Gastroesophageal sphincter (tissue), 4 donors: Measurements from ENCODE around the gene MRPL38. TPM values are rescaled to one million over a fixed set of nuclear protein-coding genes. Genes with fewer than 3 reads are reported as not detected.

Source experiments
- ATAC-seq: fragments of 150-250 bp; one replicate; pipeline ENCODE4 v1.9.1; 2016; ENCODE audit warnings: mild to moderate bottlenecking, moderate library complexity
- H3K27ac ChIP-seq, 4 donors: fragments of 200-600 bp; sonication (generic) in 3 of 4; 1 replicate in 3 of 4; 2 replicates in 1 of 4; pipeline ENCODE4 v1.5.1; 2016 to 2019
- H3K27me3 ChIP-seq: fragments of 200-600 bp; sonication (generic); one replicate; pipeline ENCODE4 v1.5.1; 2019
- H3K36me3 ChIP-seq, 2 donors: fragments of 200-600 bp; sonication (generic); one replicate each; pipeline ENCODE4 v1.5.1; 2019; ENCODE audit warnings: control low read depth in 1 of 2
- H3K4me1 ChIP-seq, 3 donors: fragments of 200-600 bp; sonication (generic); 1 replicate in 2 of 3; 2 replicates in 1 of 3; pipeline ENCODE4 v1.5.1; 2016 to 2019; ENCODE audit warnings: control low read depth in 2 of 3
- H3K4me3 ChIP-seq, 2 donors: fragments of 200-600 bp; sonication (generic); one replicate each; pipeline ENCODE4 v1.5.1; 2019; ENCODE audit warnings: mild to moderate bottlenecking in 1 of 2, moderate library complexity in 1 of 2
- H3K9me3 ChIP-seq, 3 donors: fragments of 200-600 bp; sonication (generic); one replicate each; pipeline ENCODE4 v1.5.1; 2017 to 2019; ENCODE audit warnings: control low read depth in 2 of 3
- EP300 ChIP-seq: sonication (generic); formaldehyde crosslinking; IDR thresholded peaks from one replicate; pipeline ENCODE4 v1.6.1; 2017; ENCODE audit warnings: antibody characterized with exemption, mild to moderate bottlenecking
- POLR2A ChIP-seq, 2 donors: fragments of 450-650 bp; IDR thresholded peaks; one replicate each; pipeline ENCODE4 v1.6.1; 2017; ENCODE audit warnings: antibody characterized with exemption in 2 of 2, mild to moderate bottlenecking in 2 of 2, moderate library complexity in 1 of 2
- POLR2AphosphoS5 ChIP-seq: sonication (generic); formaldehyde crosslinking; IDR thresholded peaks from one replicate; pipeline ENCODE4 v1.6.1; 2017; ENCODE audit warnings: antibody characterized with exemption
- WGBS, 2 donors: methylation state at CpG; one replicate each; pipeline ENCODE4 v1.1.5; 2018; ENCODE audit warnings: low coverage in 1 of 2; 5-methylcytosine and 5-hydroxymethylcytosine counted together
- total RNA-seq, 4 donors: library from RNA; depleted of rRNA; stranded (reverse); fragments of >200 nt; gene quantifications; one replicate each; pipeline ENCODE4 v1.1.0, GENCODE V29; 2016
- TF ChIP-seq, protein P1 (sequence below), 4 experiments: fragments of 200-600 bp in 2 of 4; fragments of 450-650 bp in 2 of 4; sonication (generic) in 1 of 4; IDR thresholded peaks; one replicate each; pipeline ENCODE4 v1.5.1; 2017 to 2019; ENCODE audit warnings: antibody characterized with exemption in 4 of 4, mild to moderate bottlenecking in 2 of 4, moderate library complexity in 2 of 4

Gene MRPL38
- total RNA-seq, 4 donors from 2014 or later = 18.4 to 69.6 (median 44.3) TPM

DNA sequence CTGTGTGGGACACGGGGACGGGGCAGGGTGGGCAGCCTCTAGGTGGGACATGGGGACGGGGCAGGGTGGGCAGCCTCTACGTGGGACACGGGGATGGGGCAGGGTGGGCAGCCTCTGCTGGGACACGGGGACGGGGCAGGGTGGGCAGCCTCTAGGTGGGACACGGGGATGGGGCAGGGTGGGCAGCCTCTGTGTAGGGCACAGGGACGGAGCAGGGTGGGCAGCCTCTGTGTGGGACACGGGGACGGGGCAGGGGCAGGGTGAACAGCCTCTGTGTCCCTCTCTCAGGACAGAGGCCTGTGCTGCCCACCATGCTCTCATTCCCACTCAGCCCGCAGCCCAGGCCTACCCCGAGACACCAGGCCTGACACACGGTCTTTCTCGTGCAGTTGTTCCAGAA lies 16.9 kb upstream of the MRPL38 start:
- ATAC-seq = no peak
- 88% methylated on average over 6 of the region's 15 CpGs; no CpG with 5 or more reads in 1 of the 2 donors for WGBS, 2 donors
- TF ChIP-seq, protein P1, sequence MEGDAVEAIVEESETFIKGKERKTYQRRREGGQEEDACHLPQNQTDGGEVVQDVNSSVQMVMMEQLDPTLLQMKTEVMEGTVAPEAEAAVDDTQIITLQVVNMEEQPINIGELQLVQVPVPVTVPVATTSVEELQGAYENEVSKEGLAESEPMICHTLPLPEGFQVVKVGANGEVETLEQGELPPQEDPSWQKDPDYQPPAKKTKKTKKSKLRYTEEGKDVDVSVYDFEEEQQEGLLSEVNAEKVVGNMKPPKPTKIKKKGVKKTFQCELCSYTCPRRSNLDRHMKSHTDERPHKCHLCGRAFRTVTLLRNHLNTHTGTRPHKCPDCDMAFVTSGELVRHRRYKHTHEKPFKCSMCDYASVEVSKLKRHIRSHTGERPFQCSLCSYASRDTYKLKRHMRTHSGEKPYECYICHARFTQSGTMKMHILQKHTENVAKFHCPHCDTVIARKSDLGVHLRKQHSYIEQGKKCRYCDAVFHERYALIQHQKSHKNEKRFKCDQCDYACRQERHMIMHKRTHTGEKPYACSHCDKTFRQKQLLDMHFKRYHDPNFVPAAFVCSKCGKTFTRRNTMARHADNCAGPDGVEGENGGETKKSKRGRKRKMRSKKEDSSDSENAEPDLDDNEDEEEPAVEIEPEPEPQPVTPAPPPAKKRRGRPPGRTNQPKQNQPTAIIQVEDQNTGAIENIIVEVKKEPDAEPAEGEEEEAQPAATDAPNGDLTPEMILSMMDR (IDR thresholded peaks at IDR 0.05) = no peak
- TF ChIP-seq POLR2AphosphoS5 (no peak), POLR2A (IDR thresholded peaks at IDR 0.05) (no peak), EP300 (no peak)
- Histone ChIP-seq H3K27ac (no peak overlapping the region), H3K36me3 (peaks cover 0 to 84% of the 10 kb centered on the region in 2 donors), H3K4me1 (no peaks in the 10 kb centered on the region), H3K4me3 (no peak overlapping the region), H3K9me3 (no peaks in the 10 kb centered on the region), H3K27me3 (no peaks in the 10 kb centered on the region)

DNA sequence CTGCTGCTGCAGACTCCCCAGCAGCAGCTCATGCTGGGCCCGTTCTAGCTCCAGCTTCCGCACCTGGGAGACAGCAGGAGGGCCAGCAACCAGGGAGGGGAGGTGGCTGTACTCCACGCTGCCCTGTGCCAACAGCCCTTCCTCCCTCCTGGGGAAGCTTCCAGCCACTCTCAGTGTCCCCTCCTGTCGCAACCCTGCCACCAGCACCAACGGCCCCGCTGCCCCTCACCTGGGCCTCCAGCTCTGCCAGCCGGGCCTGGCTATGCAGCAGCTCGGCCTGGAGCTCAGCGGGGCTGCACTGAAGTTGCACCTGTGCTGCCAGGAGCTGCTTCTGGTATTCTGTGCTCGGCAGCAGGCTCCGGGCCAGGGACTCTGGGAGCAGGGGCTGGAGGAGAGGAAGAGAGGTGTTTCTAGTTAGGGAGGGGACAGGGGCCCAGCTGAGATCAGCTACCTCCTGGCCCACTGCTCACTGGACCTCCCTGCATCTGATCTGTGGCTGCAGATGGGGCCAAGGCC lies 15.4 kb upstream of the MRPL38 start:
- no peak overlapping the region for H3K27ac ChIP-seq
- no peaks in the 10 kb centered on the region for H3K4me1 ChIP-seq
- peaks cover 0 to 75% of the 10 kb centered on the region in 2 donors for H3K36me3 ChIP-seq
- ATAC-seq = no peak
- TF ChIP-seq, protein P1 (IDR thresholded peaks at IDR 0.05) = no peak
- TF ChIP-seq POLR2A (IDR thresholded peaks at IDR 0.05) = no peak
- TF ChIP-seq EP300 = no peak
- no peak for TF ChIP-seq POLR2AphosphoS5
- 50% methylated on average over 2 of the region's 11 CpGs; no CpG with 5 or more reads in 1 of the 2 donors for WGBS, 2 donors
- H3K4me3 ChIP-seq = no peak overlapping the region
- H3K9me3 ChIP-seq = no peaks in the 10 kb centered on the region
- H3K27me3 ChIP-seq = no peaks in the 10 kb centered on the region

DNA sequence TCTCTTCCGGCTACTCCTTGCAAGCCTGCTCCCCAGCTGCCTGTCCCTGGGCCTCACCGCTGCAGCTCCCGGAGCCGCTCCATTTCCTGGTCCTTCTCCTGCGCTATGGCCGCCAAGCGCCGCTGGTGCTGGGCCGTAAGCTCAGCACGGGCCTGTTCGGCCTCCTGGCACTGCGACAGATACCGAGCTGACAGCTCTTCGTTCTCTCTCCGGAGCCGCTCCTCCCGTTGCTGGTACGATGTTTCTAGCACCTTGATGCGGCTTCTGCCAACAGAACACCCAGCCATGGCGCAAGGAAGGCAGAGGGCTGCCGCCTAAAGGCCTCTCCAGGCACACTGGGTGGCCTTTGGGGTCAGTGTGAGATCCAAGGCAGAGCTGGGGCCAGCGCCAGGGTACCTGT lies 14.9 kb upstream of the MRPL38 start:
- no peak overlapping the region for H3K4me3 ChIP-seq
- 80 to 100% methylated on average over 1 of the region's 22 CpGs for WGBS, 2 donors
- no peak overlapping the region for H3K27ac ChIP-seq
- no peaks in the 10 kb centered on the region for H3K9me3 ChIP-seq
- H3K4me1 ChIP-seq = no peaks in the 10 kb centered on the region
- TF ChIP-seq, protein P1 (IDR thresholded peaks at IDR 0.05) = no peak
- TF ChIP-seq POLR2AphosphoS5 (no peak), POLR2A (IDR thresholded peaks at IDR 0.05) (no peak), EP300 (no peak)
- no peaks in the 10 kb centered on the region for H3K27me3 ChIP-seq
- peaks cover 0 to 76% of the 10 kb centered on the region in 2 donors for H3K36me3 ChIP-seq
- ATAC-seq = no peak

DNA sequence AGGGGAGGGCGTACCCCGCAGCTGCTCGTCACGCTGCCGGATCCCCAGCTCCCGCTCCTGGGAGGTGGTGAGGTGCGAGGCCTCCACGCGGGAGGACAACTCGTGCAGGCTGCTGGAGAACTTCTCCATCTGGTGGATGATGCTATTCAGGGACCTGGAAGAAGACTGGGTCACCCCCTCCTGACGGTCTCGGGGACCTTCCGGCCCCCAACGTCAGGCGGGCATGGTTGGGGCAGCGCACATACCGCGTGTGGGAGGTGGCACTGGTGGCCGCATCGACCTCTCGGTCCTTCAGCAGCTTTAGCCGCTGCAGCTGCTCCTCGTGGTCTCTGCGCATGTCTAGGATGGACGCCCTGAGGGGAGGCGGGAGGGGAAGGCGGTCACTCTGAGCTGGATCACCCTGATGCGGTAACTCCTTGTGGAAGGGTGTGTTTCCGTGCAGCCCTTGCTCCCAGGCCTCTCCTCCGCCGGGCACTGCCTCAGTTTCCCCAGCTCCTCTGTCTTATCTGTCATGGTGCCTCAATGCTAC lies 13.3 kb upstream of the MRPL38 start:
- WGBS, 2 donors = 93 to 100% methylated on average over 3 to 8 of the region's 31 CpGs
- H3K36me3 ChIP-seq = peaks cover 0 to 80% of the 10 kb centered on the region in 2 donors
- no peak overlapping the region for H3K4me3 ChIP-seq
- no peaks in the 10 kb centered on the region for H3K4me1 ChIP-seq
- H3K9me3 ChIP-seq = no peaks in the 10 kb centered on the region
- no peak overlapping the region for H3K27ac ChIP-seq
- no peaks in the 10 kb centered on the region for H3K27me3 ChIP-seq
- no peak for TF ChIP-seq POLR2AphosphoS5
- TF ChIP-seq POLR2A (IDR thresholded peaks at IDR 0.05) = no peak
- TF ChIP-seq, protein P1 (IDR thresholded peaks at IDR 0.05) = no peak
- TF ChIP-seq EP300 = no peak
- no peak for ATAC-seq
